LNCAP (cell line): ENCODE results near the gene FOXA3.

ENCODE experiments used
- CTCF ChIP-seq: fragments of 450-650 bp; IDR thresholded peaks from 2 replicates; pipeline ENCODE4 v1.5.1; 2017; ENCODE audit warnings: mild to moderate bottlenecking

FOXA3 gene

GRCh38 chr19:45902651-45903625 is 38.8 kb downstream of the FOXA3 start:
- TF ChIP-seq CTCF = no peak

- TF ChIP-seq CTCF = no peak
These were observed 40.9 kb downstream of the FOXA3 start for GRCh38 chr19:45905011-45905410.

- no peak for TF ChIP-seq CTCF
These were observed 42.1 kb downstream of the FOXA3 start for GRCh38 chr19:45906221-45906620.

GRCh38 chr19:45908956-45909355 is 44.8 kb downstream of the FOXA3 start:
- no peak for TF ChIP-seq CTCF

- no peak for TF ChIP-seq CTCF
These were observed 47.2 kb downstream of the FOXA3 start for GRCh38 chr19:45911291-45911690.

- TF ChIP-seq CTCF = no peak
These were observed 50.0 kb downstream of the FOXA3 start, which contains the start of gene NANOS2 for GRCh38 chr19:45913874-45914830. NANOS2 (minus strand) TSS chr19:45914778; CDS start chr19:45914693, 85 bp downstream.

- TF ChIP-seq CTCF = no peak
These were observed 53.4 kb downstream of the FOXA3 start for GRCh38 chr19:45917421-45918091.
